ENCODE data around the gene NOS2.
"Not testable (repeated sequence)": the region's sequence is repeated elsewhere in the genome, so short reads cannot be mapped to it uniquely, and the experiment has no call there.

GRCh38 chr17:27838607-27839006, 38.3 kb upstream of the NOS2 start:
- not testable (repeated sequence) for TF ChIP-seq CTCF (IDR thresholded peaks at IDR 0.05; ENCODE audit: poor library complexity, severe bottlenecking); RAD21 (conservative IDR thresholded peaks at IDR 0.05); EZH2 (IDR thresholded peaks at IDR 0.05; ENCODE audit: borderline replicate concordance, insufficient read depth, low read length, poor library complexity, severe bottlenecking); SMC3 (conservative IDR thresholded peaks at IDR 0.05; ENCODE audit: poor library complexity); POLR2AphosphoS5 (IDR thresholded peaks at IDR 0.05); EP300 (conservative IDR thresholded peaks at IDR 0.05; ENCODE audit: poor library complexity, severe bottlenecking)

All from neural cell (in vitro differentiated cells).